DOHH2 (cell line): ENCODE measurements around the gene KDF1.
"Not testable (repeated sequence)": the region's sequence is repeated elsewhere in the genome, so short reads cannot be mapped to it uniquely, and the experiment has no call there.

ENCODE experiments used
- H3F3A ChIP-seq: fragments of 200-600 bp; sonication (generic), shearing (Covaris generic); 2 replicates; pipeline ENCODE4 v1.6.0; 2016; ENCODE audit warnings: antibody characterized with exemption, mild to moderate bottlenecking; ENCODE audit not compliant: control insufficient read depth, insufficient read depth
- H3K27ac ChIP-seq: fragments of 200-600 bp; sonication (generic); 2 replicates; pipeline ENCODE4 v1.5.1; 2014; ENCODE audit warnings: low read depth, mild to moderate bottlenecking, low read length, moderate library complexity
- H3K27me3 ChIP-seq: fragments of 200-600 bp; sonication (generic); 2 replicates; pipeline ENCODE4 v1.6.1; 2014; ENCODE audit warnings: mild to moderate bottlenecking, low read length, mixed read lengths; ENCODE audit not compliant: control insufficient read depth
- H3K36me3 ChIP-seq: fragments of 200-600 bp; sonication (generic); 2 replicates; pipeline ENCODE4 v1.6.1; 2014; ENCODE audit warnings: mild to moderate bottlenecking, low read length, moderate library complexity, mixed read lengths; ENCODE audit not compliant: control insufficient read depth
- H3K4me1 ChIP-seq: fragments of 200-600 bp; sonication (generic); 2 replicates; pipeline ENCODE4 v1.6.1; 2014; ENCODE audit warnings: mild to moderate bottlenecking, low read length, mixed read lengths; ENCODE audit not compliant: control insufficient read depth
- H3K4me2 ChIP-seq: fragments of 200-600 bp; sonication (generic); 2 replicates; pipeline ENCODE4 v1.6.0; 2014; ENCODE audit warnings: mild to moderate bottlenecking, low read length, moderate library complexity
- H3K4me3 ChIP-seq: fragments of 200-600 bp; sonication (generic); 2 replicates; pipeline ENCODE4 v1.5.1; 2014; ENCODE audit warnings: mild to moderate bottlenecking, low read length, mixed read lengths
- H3K79me2 ChIP-seq: fragments of 200-600 bp; sonication (generic); 2 replicates; pipeline ENCODE4 v1.6.1; 2014; ENCODE audit warnings: mild to moderate bottlenecking, low read length, mixed read lengths; ENCODE audit not compliant: control insufficient read depth
- H3K9me2 ChIP-seq: fragments of 200-600 bp; sonication (generic); replicated peaks from 2 replicates; pipeline ENCODE4 v1.6.1; 2014; ENCODE audit warnings: mild to moderate bottlenecking, low read length, mixed read lengths; ENCODE audit not compliant: control insufficient read depth
- H3K9me3 ChIP-seq: fragments of 200-600 bp; sonication (generic); 2 replicates; pipeline ENCODE4 v1.6.1; 2014; ENCODE audit warnings: antibody characterized with exemption, low read length, mixed read lengths; ENCODE audit not compliant: control insufficient read depth, insufficient read depth
- H4K20me1 ChIP-seq: fragments of 200-600 bp; sonication (generic); 2 replicates; pipeline ENCODE4 v1.6.0; 2014; ENCODE audit warnings: low read depth, mild to moderate bottlenecking, antibody characterized with exemption, low read length, moderate library complexity; ENCODE audit not compliant: control insufficient read depth, insufficient read depth
- CTCF ChIP-seq: fragments of 200-600 bp; sonication (generic); IDR thresholded peaks from one replicate; pipeline ENCODE4 v1.5.1; 2014; ENCODE audit warnings: antibody characterized with exemption, mild to moderate bottlenecking, low read depth, low read length; ENCODE audit not compliant: poor library complexity, severe bottlenecking
- EZH2phosphoT487 ChIP-seq: fragments of 200-600 bp; sonication (generic); IDR thresholded peaks from 2 replicates; pipeline ENCODE4 v1.6.1; 2017; ENCODE audit warnings: borderline replicate concordance, mild to moderate bottlenecking, antibody characterized with exemption, low read length, moderate library complexity, mixed read lengths

KDF1 gene

DNA sequence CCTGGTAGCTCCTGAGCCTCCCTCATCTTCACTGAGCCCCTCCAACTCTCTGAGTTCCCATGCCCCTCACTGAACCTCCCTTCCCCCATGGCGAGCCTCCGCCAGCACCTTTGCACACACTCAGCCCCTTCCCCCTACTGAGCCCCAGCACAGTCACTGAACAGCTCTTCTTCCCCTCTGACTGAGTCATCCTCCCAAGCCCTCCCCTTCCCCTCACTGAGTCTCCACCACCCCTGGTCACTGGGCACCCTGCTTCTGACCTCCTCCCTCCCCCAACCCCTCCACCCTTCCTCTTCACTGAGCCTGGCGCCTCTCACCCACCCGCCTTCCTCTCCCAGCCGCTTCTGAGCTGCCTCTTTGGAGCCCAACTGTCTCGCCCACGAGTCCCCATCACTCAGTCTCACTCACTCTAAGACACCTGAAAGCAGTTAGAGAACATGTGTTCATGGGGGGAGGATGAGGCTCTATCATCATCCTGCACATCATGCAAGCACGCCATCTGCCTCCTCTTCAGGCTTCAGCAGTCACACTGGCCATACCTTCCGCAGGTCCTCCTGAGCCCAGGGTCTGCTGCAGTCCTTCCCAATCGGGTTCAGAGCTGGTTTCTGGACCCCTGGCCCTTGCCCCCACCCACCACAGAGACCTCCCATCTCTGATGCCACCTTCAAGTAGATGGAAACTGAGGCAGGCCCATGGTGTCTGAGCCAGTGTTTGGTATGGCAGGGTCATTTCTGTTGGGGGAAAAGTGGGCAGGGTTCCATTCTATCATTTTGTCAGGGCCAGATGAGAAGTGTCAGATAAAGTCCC lies 31.2 kb upstream of the KDF1 start:
- H4K20me1 ChIP-seq, result no peaks in the 10 kb centered on the region
- no peak overlapping the region for H3K27ac ChIP-seq
- H3K4me1 ChIP-seq, result peaks cover 16% of the 10 kb centered on the region
- TF ChIP-seq CTCF (no peak), EZH2phosphoT487 (no peak; the same call in 1 of the 2 replicates)
- peaks cover 57% of the 10 kb centered on the region for H3K27me3 ChIP-seq
- H3K79me2 ChIP-seq, result no peaks in the 10 kb centered on the region
- H3K4me2 ChIP-seq, result no peak overlapping the region
- no peaks in the 10 kb centered on the region for H3F3A ChIP-seq
- H3K36me3 ChIP-seq, result no peaks in the 10 kb centered on the region
- H3K4me3 ChIP-seq, result no peak overlapping the region
- no peaks in the 10 kb centered on the region for H3K9me3 ChIP-seq
- H3K9me2 ChIP-seq, result no peaks in the 10 kb centered on the region

GRCh38 chr1:26989403-26990109 lies 29.3 kb upstream of the KDF1 start:
- H3F3A ChIP-seq, H3K4me2 ChIP-seq, H3K27ac ChIP-seq, H3K9me3 ChIP-seq, H3K4me3 ChIP-seq, H3K79me2 ChIP-seq, H3K36me3 ChIP-seq, H3K9me2 ChIP-seq, H4K20me1 ChIP-seq: not testable (repeated sequence)
- peaks cover 43% of the 10 kb centered on the region for H3K27me3 ChIP-seq
- H3K4me1 ChIP-seq, result peaks cover 16% of the 10 kb centered on the region

DNA sequence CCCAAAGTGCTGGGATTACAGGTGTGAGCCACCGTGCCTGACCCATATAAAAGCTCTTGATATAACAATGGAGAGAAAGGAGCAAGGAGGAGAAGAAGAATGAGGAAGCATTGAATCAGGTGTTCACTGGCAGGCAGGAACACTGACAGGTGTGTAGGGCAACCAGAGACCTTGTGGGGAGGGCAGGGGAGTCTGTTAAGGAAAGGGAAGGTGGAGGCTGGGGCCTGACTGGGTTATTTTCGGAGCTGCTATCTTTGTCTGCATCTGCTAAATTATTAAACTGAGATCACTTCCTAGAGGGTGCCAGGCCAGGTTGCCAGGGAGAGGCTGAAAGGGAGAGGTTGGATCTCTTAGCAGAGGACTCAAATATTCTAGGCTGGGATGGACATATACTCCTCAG lies 26.4 kb upstream of the KDF1 start:
- no peak overlapping the region for H3K27ac ChIP-seq
- TF ChIP-seq CTCF (no peak), EZH2phosphoT487 (no peak)

DNA sequence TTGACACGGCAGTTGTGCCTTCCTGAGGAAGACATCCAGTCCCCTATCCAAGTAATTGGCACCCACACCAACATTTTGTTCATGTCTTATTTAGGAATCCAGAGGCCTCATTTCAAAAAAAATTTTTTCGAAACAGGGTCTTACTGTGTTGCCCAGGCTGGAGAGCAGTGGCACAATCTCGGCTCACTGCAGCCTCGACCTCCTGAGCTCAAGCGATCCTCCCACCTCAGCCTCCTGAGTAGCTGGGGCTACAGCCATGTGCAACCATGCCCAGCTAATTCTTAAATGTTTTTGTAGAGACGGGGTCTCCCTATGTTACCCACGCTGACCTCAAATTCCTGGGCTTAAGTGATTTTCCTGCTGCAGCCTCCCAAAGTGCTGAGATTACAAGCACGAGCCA lies 24.0 kb upstream of the KDF1 start:
- TF ChIP-seq EZH2phosphoT487 (no peak), CTCF (no peak)
- no peaks in the 10 kb centered on the region for H3K79me2 ChIP-seq
- H3K27me3 ChIP-seq, result peaks cover 23% of the 10 kb centered on the region
- H3K27ac ChIP-seq, result no peak overlapping the region
- no peaks in the 10 kb centered on the region for H3K36me3 ChIP-seq
- no peak overlapping the region for H3K4me2 ChIP-seq
- H4K20me1 ChIP-seq, result no peaks in the 10 kb centered on the region
- H3K9me2 ChIP-seq, result no peaks in the 10 kb centered on the region
- H3K9me3 ChIP-seq, result no peaks in the 10 kb centered on the region
- H3K4me3 ChIP-seq, result no peak overlapping the region
- peaks cover 6% of the 10 kb centered on the region; the same call in 1 of the 2 replicates for H3K4me1 ChIP-seq
- H3F3A ChIP-seq, result no peaks in the 10 kb centered on the region

More for the DNA sequence above, 26.4 kb upstream of the KDF1 start:
- Histone ChIP-seq H3F3A (no peaks in the 10 kb centered on the region), H3K27me3 (peaks cover 37% of the 10 kb centered on the region), H3K4me3 (no peak overlapping the region), H3K9me3 (no peaks in the 10 kb centered on the region), H3K9me2 (no peaks in the 10 kb centered on the region), H3K4me2 (no peak overlapping the region), H3K36me3 (no peaks in the 10 kb centered on the region), H4K20me1 (no peaks in the 10 kb centered on the region), H3K4me1 (peaks cover 10% of the 10 kb centered on the region; the same call in 1 of the 2 replicates), H3K79me2 (no peaks in the 10 kb centered on the region)
